ENCODE data around the gene TANGO2.

TANGO2 gene

GRCh38 chr22:20110359-20110985 lies 89.6 kb downstream of the TANGO2 start:
- Histone ChIP-seq H3K4me1 (ENCODE audit: insufficient read depth, low read length) (no peaks in the 10 kb centered on the region), H3K9ac (ENCODE audit: low read depth, low read length) (no peak overlapping the region), H3K36me3 (ENCODE audit: insufficient read depth, low read length) (peaks cover 19% of the 10 kb centered on the region), H3K9me3 (ENCODE audit: control insufficient read depth, insufficient read depth, low read length) (no peaks in the 10 kb centered on the region)

GRCh38 chr22:20111045-20111688 lies 90.3 kb downstream of the TANGO2 start:
- peaks cover 14% of the 10 kb centered on the region for H3K36me3 ChIP-seq (ENCODE audit: insufficient read depth, low read length)
- H3K9ac ChIP-seq (ENCODE audit: low read depth, low read length), result no peak overlapping the region
- no peaks in the 10 kb centered on the region for H3K9me3 ChIP-seq (ENCODE audit: control insufficient read depth, insufficient read depth, low read length)
- no peaks in the 10 kb centered on the region for H3K4me1 ChIP-seq (ENCODE audit: insufficient read depth, low read length)

- Histone ChIP-seq H3K36me3 (ENCODE audit: insufficient read depth, low read length) (peaks cover 14% of the 10 kb centered on the region), H3K4me1 (ENCODE audit: insufficient read depth, low read length) (no peaks in the 10 kb centered on the region), H3K9ac (ENCODE audit: low read depth, low read length) (no peak overlapping the region), H3K9me3 (ENCODE audit: control insufficient read depth, insufficient read depth, low read length) (no peaks in the 10 kb centered on the region)
These were observed 91.0 kb downstream of the TANGO2 start for GRCh38 chr22:20111689-20112622.

- Histone ChIP-seq H3K9me3 (ENCODE audit: control insufficient read depth, insufficient read depth, low read length) (no peaks in the 10 kb centered on the region), H3K36me3 (ENCODE audit: insufficient read depth, low read length) (peaks cover 12% of the 10 kb centered on the region), H3K4me1 (ENCODE audit: insufficient read depth, low read length) (no peaks in the 10 kb centered on the region), H3K9ac (ENCODE audit: low read depth, low read length) (no peak overlapping the region)
These were observed 92.0 kb downstream of the TANGO2 start for GRCh38 chr22:20112623-20113511.

- H3K9ac ChIP-seq (ENCODE audit: low read depth, low read length), result no peak overlapping the region
- peaks cover 2% of the 10 kb centered on the region for H3K4me1 ChIP-seq (ENCODE audit: insufficient read depth, low read length)
- no peaks in the 10 kb centered on the region for H3K9me3 ChIP-seq (ENCODE audit: control insufficient read depth, insufficient read depth, low read length)
- H3K36me3 ChIP-seq (ENCODE audit: insufficient read depth, low read length), result peaks cover 10% of the 10 kb centered on the region
These were observed 92.8 kb downstream of the TANGO2 start for GRCh38 chr22:20113551-20114310.

GRCh38 chr22:20114506-20115475 lies 93.9 kb downstream of the TANGO2 start:
- H3K9ac ChIP-seq (ENCODE audit: low read depth, low read length), result no peak overlapping the region
- H3K4me1 ChIP-seq (ENCODE audit: insufficient read depth, low read length), result peaks cover 7% of the 10 kb centered on the region
- H3K36me3 ChIP-seq (ENCODE audit: insufficient read depth, low read length), result peaks cover 14% of the 10 kb centered on the region
- H3K9me3 ChIP-seq (ENCODE audit: control insufficient read depth, insufficient read depth, low read length), result no peaks in the 10 kb centered on the region

GRCh38 chr22:20115691-20116375 lies 94.9 kb downstream of the TANGO2 start, which contains the start of gene RANBP1:
TSS of gene RANBP1 (plus strand) at chr22:20116104. CDS start at chr22:20116185, 81 bp downstream.
- H3K4me1 ChIP-seq (ENCODE audit: insufficient read depth, low read length), result peaks cover 7% of the 10 kb centered on the region
- peaks cover 15% of the 10 kb centered on the region for H3K36me3 ChIP-seq (ENCODE audit: insufficient read depth, low read length)
- no peaks in the 10 kb centered on the region for H3K9me3 ChIP-seq (ENCODE audit: control insufficient read depth, insufficient read depth, low read length)
- H3K9ac ChIP-seq (ENCODE audit: low read depth, low read length), result peak within 1 kb of the TSS; percentile 94

GRCh38 chr22:20116376-20116950 lies 95.6 kb downstream of the TANGO2 start:
- Histone ChIP-seq H3K36me3 (ENCODE audit: insufficient read depth, low read length) (peaks cover 14% of the 10 kb centered on the region), H3K9me3 (ENCODE audit: control insufficient read depth, insufficient read depth, low read length) (no peaks in the 10 kb centered on the region), H3K9ac (ENCODE audit: low read depth, low read length) (peak overlapping the region; percentile 94), H3K4me1 (ENCODE audit: insufficient read depth, low read length) (peaks cover 7% of the 10 kb centered on the region)
